ENCODE measurements around the gene RALY. TPM values are rescaled to one million over a fixed set of nuclear protein-coding genes. Genes with fewer than 3 reads are reported as not detected.

Gene RALY
- total and polyA plus RNA-seq, 9 donors: 56.5 to 166 (median 147) TPM

- peaks cover 49% of the 10 kb centered on the region for H3K36me3 ChIP-seq (ENCODE audit: control insufficient read depth, insufficient read depth, low read length)
- H3K9me3 ChIP-seq (replicated peaks; ENCODE audit: control insufficient read depth, low read depth, low read length): no peaks in the 10 kb centered on the region
- 89% methylated on average over 3 of the region's 8 CpGs for WGBS (ENCODE audit: insufficient coverage)
- peaks cover 29% of the 10 kb centered on the region for H3K4me1 ChIP-seq (ENCODE audit: control insufficient read depth, insufficient read depth, low read length)
- no peaks in the 10 kb centered on the region for H3K27me3 ChIP-seq (ENCODE audit: control insufficient read depth, insufficient read depth, low read length)
- H3K27ac ChIP-seq (ENCODE audit: low read length): no peak overlapping the region
- DNase-seq: no peak
- H3K4me3 ChIP-seq (ENCODE audit: low read length): no peak overlapping the region
Observed at GRCh38 chr20:34072076-34072475, 78.4 kb downstream of the RALY start.

GRCh38 chr20:34072778-34073177 is 79.1 kb downstream of the RALY start:
- H3K36me3 ChIP-seq (ENCODE audit: control insufficient read depth, insufficient read depth, low read length): peaks cover 56% of the 10 kb centered on the region
- WGBS (ENCODE audit: insufficient coverage): 100% methylated on average over 1 of the region's 1 CpG
- DNase-seq: no peak
- no peaks in the 10 kb centered on the region for H3K27me3 ChIP-seq (ENCODE audit: control insufficient read depth, insufficient read depth, low read length)
- H3K4me3 ChIP-seq (ENCODE audit: low read length): no peak overlapping the region
- no peaks in the 10 kb centered on the region for H3K9me3 ChIP-seq (replicated peaks; ENCODE audit: control insufficient read depth, low read depth, low read length)
- peaks cover 29% of the 10 kb centered on the region for H3K4me1 ChIP-seq (ENCODE audit: control insufficient read depth, insufficient read depth, low read length)
- H3K27ac ChIP-seq (ENCODE audit: low read length): no peak overlapping the region

GRCh38 chr20:34074101-34074760 is 80.5 kb downstream of the RALY start:
- Histone ChIP-seq H3K27ac (ENCODE audit: low read length) (no peak overlapping the region), H3K4me3 (ENCODE audit: low read length) (no peak overlapping the region), H3K36me3 (ENCODE audit: control insufficient read depth, insufficient read depth, low read length) (peaks cover 70% of the 10 kb centered on the region), H3K9me3 (replicated peaks; ENCODE audit: control insufficient read depth, low read depth, low read length) (no peaks in the 10 kb centered on the region), H3K4me1 (ENCODE audit: control insufficient read depth, insufficient read depth, low read length) (peaks cover 28% of the 10 kb centered on the region), H3K27me3 (ENCODE audit: control insufficient read depth, insufficient read depth, low read length) (no peaks in the 10 kb centered on the region)
- no peak for DNase-seq
- WGBS (ENCODE audit: insufficient coverage): 85% methylated on average over 4 of the region's 7 CpGs

GRCh38 chr20:34075647-34076046 is 81.9 kb downstream of the RALY start:
- Histone ChIP-seq H3K4me3 (ENCODE audit: low read length) (no peak overlapping the region), H3K27me3 (ENCODE audit: control insufficient read depth, insufficient read depth, low read length) (no peaks in the 10 kb centered on the region), H3K4me1 (ENCODE audit: control insufficient read depth, insufficient read depth, low read length) (peaks cover 22% of the 10 kb centered on the region), H3K27ac (ENCODE audit: low read length) (no peak overlapping the region), H3K9me3 (replicated peaks; ENCODE audit: control insufficient read depth, low read depth, low read length) (no peaks in the 10 kb centered on the region), H3K36me3 (ENCODE audit: control insufficient read depth, insufficient read depth, low read length) (peaks cover 84% of the 10 kb centered on the region)
- 83% methylated on average over 15 of the region's 16 CpGs for whole genome bisulfite sequencing (ENCODE audit: insufficient coverage)
- DNase-seq: no peak

GRCh38 chr20:34076952-34077351 is 83.2 kb downstream of the RALY start:
- WGBS (ENCODE audit: insufficient coverage): 76% methylated on average over 5 of the region's 20 CpGs
- H3K4me3 ChIP-seq (ENCODE audit: low read length): no peak overlapping the region

GRCh38 chr20:34078540-34078939 is 84.8 kb downstream of the RALY start:
- 100% methylated on average over 3 of the region's 5 CpGs for WGBS (ENCODE audit: insufficient coverage)
- Histone ChIP-seq H3K4me3 (ENCODE audit: low read length) (no peak overlapping the region), H3K27ac (ENCODE audit: low read length) (no peak overlapping the region), H3K9me3 (replicated peaks; ENCODE audit: control insufficient read depth, low read depth, low read length) (no peaks in the 10 kb centered on the region), H3K36me3 (ENCODE audit: control insufficient read depth, insufficient read depth, low read length) (peaks cover 97% of the 10 kb centered on the region), H3K4me1 (ENCODE audit: control insufficient read depth, insufficient read depth, low read length) (peaks cover 38% of the 10 kb centered on the region), H3K27me3 (ENCODE audit: control insufficient read depth, insufficient read depth, low read length) (no peaks in the 10 kb centered on the region)
- DNase-seq: no peak

More at GRCh38 chr20:34076952-34077351, 83.2 kb downstream of the RALY start:
- Histone ChIP-seq H3K27me3 (ENCODE audit: control insufficient read depth, insufficient read depth, low read length) (no peaks in the 10 kb centered on the region), H3K36me3 (ENCODE audit: control insufficient read depth, insufficient read depth, low read length) (peaks cover 91% of the 10 kb centered on the region), H3K9me3 (replicated peaks; ENCODE audit: control insufficient read depth, low read depth, low read length) (no peaks in the 10 kb centered on the region), H3K4me1 (ENCODE audit: control insufficient read depth, insufficient read depth, low read length) (peaks cover 23% of the 10 kb centered on the region), H3K27ac (ENCODE audit: low read length) (no peak overlapping the region)
- DNase-seq: no peak

- H3K9me3 ChIP-seq (replicated peaks; ENCODE audit: control insufficient read depth, low read depth, low read length): no peaks in the 10 kb centered on the region
- H3K27ac ChIP-seq (ENCODE audit: low read length): no peak overlapping the region
- DNase-seq: no peak
- no peaks in the 10 kb centered on the region for H3K27me3 ChIP-seq (ENCODE audit: control insufficient read depth, insufficient read depth, low read length)
- 93% methylated on average over 3 of the region's 6 CpGs for WGBS (ENCODE audit: insufficient coverage)
- H3K4me1 ChIP-seq (ENCODE audit: control insufficient read depth, insufficient read depth, low read length): peaks cover 28% of the 10 kb centered on the region
- H3K4me3 ChIP-seq (ENCODE audit: low read length): no peak overlapping the region
- peaks cover 94% of the 10 kb centered on the region for H3K36me3 ChIP-seq (ENCODE audit: control insufficient read depth, insufficient read depth, low read length)
Observed at GRCh38 chr20:34079818-34080217, 86.1 kb downstream of the RALY start.

GRCh38 chr20:34082232-34082887 is 88.6 kb downstream of the RALY start:
- Histone ChIP-seq H3K27ac (ENCODE audit: low read length) (no peak overlapping the region), H3K27me3 (ENCODE audit: control insufficient read depth, insufficient read depth, low read length) (no peaks in the 10 kb centered on the region), H3K4me1 (ENCODE audit: control insufficient read depth, insufficient read depth, low read length) (peaks cover 18% of the 10 kb centered on the region), H3K9me3 (replicated peaks; ENCODE audit: control insufficient read depth, low read depth, low read length) (no peaks in the 10 kb centered on the region), H3K4me3 (ENCODE audit: low read length) (no peak overlapping the region), H3K36me3 (ENCODE audit: control insufficient read depth, insufficient read depth, low read length) (peaks cover 86% of the 10 kb centered on the region)
- WGBS (ENCODE audit: insufficient coverage): 90% methylated on average over 8 of the region's 8 CpGs
- DNase-seq: no peak

GRCh38 chr20:34083137-34083536 is 89.4 kb downstream of the RALY start:
- no peak overlapping the region for H3K4me3 ChIP-seq (ENCODE audit: low read length)
- H3K4me1 ChIP-seq (ENCODE audit: control insufficient read depth, insufficient read depth, low read length): peaks cover 18% of the 10 kb centered on the region
- WGBS (ENCODE audit: insufficient coverage): 43% methylated on average over 6 of the region's 7 CpGs
- no peaks in the 10 kb centered on the region for H3K9me3 ChIP-seq (replicated peaks; ENCODE audit: control insufficient read depth, low read depth, low read length)
- H3K27ac ChIP-seq (ENCODE audit: low read length): no peak overlapping the region
- peak; percentile 73 for DNase-seq
- no peaks in the 10 kb centered on the region for H3K27me3 ChIP-seq (ENCODE audit: control insufficient read depth, insufficient read depth, low read length)
- peaks cover 85% of the 10 kb centered on the region for H3K36me3 ChIP-seq (ENCODE audit: control insufficient read depth, insufficient read depth, low read length)

- peaks cover 18% of the 10 kb centered on the region for H3K4me1 ChIP-seq (ENCODE audit: control insufficient read depth, insufficient read depth, low read length)
- 93% methylated on average over 2 of the region's 2 CpGs for WGBS (ENCODE audit: insufficient coverage)
- no peak for DNase-seq
- no peaks in the 10 kb centered on the region for H3K9me3 ChIP-seq (replicated peaks; ENCODE audit: control insufficient read depth, low read depth, low read length)
- H3K36me3 ChIP-seq (ENCODE audit: control insufficient read depth, insufficient read depth, low read length): peaks cover 85% of the 10 kb centered on the region
- no peak overlapping the region for H3K27ac ChIP-seq (ENCODE audit: low read length)
- no peaks in the 10 kb centered on the region for H3K27me3 ChIP-seq (ENCODE audit: control insufficient read depth, insufficient read depth, low read length)
- H3K4me3 ChIP-seq (ENCODE audit: low read length): no peak overlapping the region
Observed at GRCh38 chr20:34083781-34084180, 90.1 kb downstream of the RALY start.

All from muscle of leg (tissue), 11 donors.